Measurements from ENCODE around the gene WIPF1.

The WIPF1 gene

GRCh38 chr2:174602745-174603144 is 5.1 kb upstream of the WIPF1 start:
- Histone ChIP-seq H3K27me3 (replicated peaks in 2 of 5; ENCODE audit: control insufficient read depth in 4 of 5, insufficient read depth in 5 of 5, low read length in 4 of 5) (no peaks in the 10 kb centered on the region), H3K27ac (ENCODE audit: insufficient read depth in 1 of 2, low read depth in 1 of 2, low read length in 2 of 2, poor library complexity in 1 of 2, severe bottlenecking in 2 of 2) (no peak overlapping the region), H3K9me3 (ENCODE audit: control extremely low read depth in 1 of 5, control insufficient read depth in 4 of 5, insufficient read depth in 2 of 5, low read depth in 1 of 5, low read length in 4 of 5) (no peaks in the 10 kb centered on the region), H3K36me3 (ENCODE audit: control insufficient read depth in 4 of 4, insufficient read depth in 4 of 4, low read length in 3 of 4) (peaks cover 0 to 30% (median 1%) of the 10 kb centered on the region in 4 experiments), H3K4me3 (ENCODE audit: control insufficient read depth in 1 of 7, extremely low read depth in 1 of 7, insufficient read depth in 4 of 7, low read depth in 2 of 7, low read length in 6 of 7) (no peak overlapping the region), H3K4me1 (ENCODE audit: control extremely low read depth in 1 of 4, control insufficient read depth in 4 of 4, insufficient read depth in 4 of 4, low read length in 3 of 4) (peaks cover 12 to 42% (median 29%) of the 10 kb centered on the region in 4 experiments)
- ChIA-PET CTCF (interaction anchor here (0.7 to 32.4 kb wide), 8 partner anchors 12 to 90 kb away, joined by 3 to 569 read pairs (median 6); no protein-coding TSS in a partner anchor), POLR2A (interaction anchor here (0.6 to 1.4 kb wide), 3 partner anchors 8 to 24 kb away, joined by 3 to 5 read pairs (median 3); no protein-coding TSS in a partner anchor)
- no peak for DNase-seq
- WGBS (ENCODE audit: insufficient coverage), result 100% methylated on average over 1 of the region's 3 CpGs

GRCh38 chr2:174600349-174600748 is 2.7 kb upstream of the WIPF1 start:
- no peak overlapping the region for H3K4me3 ChIP-seq (ENCODE audit: control insufficient read depth in 1 of 7, extremely low read depth in 1 of 7, insufficient read depth in 4 of 7, low read depth in 2 of 7, low read length in 6 of 7)
- CTCF ChIA-PET, result interaction anchor here (0.8 to 32.4 kb wide), 5 partner anchors 9 to 405 kb away, joined by 4 to 569 read pairs (median 54); no protein-coding TSS in a partner anchor
- no peak overlapping the region for H3K27ac ChIP-seq (ENCODE audit: insufficient read depth in 1 of 2, low read depth in 1 of 2, low read length in 2 of 2, poor library complexity in 1 of 2, severe bottlenecking in 2 of 2)

GRCh38 chr2:174599310-174599921 is 1.8 kb upstream of the WIPF1 start:
- CTCF ChIA-PET, result interaction anchor here (0.6 to 32.4 kb wide), 7 partner anchors 10 to 406 kb away, joined by 3 to 569 read pairs (median 29); no protein-coding TSS in a partner anchor
- peaks cover 0 to 27% (median 1%) of the 10 kb centered on the region in 4 experiments for H3K36me3 ChIP-seq (ENCODE audit: control insufficient read depth in 4 of 4, insufficient read depth in 4 of 4, low read length in 3 of 4)
- POLR2A ChIA-PET, result no interaction called here
- H3K27ac ChIP-seq (ENCODE audit: insufficient read depth in 1 of 2, low read depth in 1 of 2, low read length in 2 of 2, poor library complexity in 1 of 2, severe bottlenecking in 2 of 2), result peak overlapping the region in 1 of 2 experiments; percentile 99
- no peak for DNase-seq
- H3K4me3 ChIP-seq (ENCODE audit: control insufficient read depth in 1 of 7, extremely low read depth in 1 of 7, insufficient read depth in 4 of 7, low read depth in 2 of 7, low read length in 6 of 7), result peak overlapping the region in 1 of 7 experiments; percentile 2
- peaks cover 30 to 69% (median 52%) of the 10 kb centered on the region in 4 experiments for H3K4me1 ChIP-seq (ENCODE audit: control extremely low read depth in 1 of 4, control insufficient read depth in 4 of 4, insufficient read depth in 4 of 4, low read length in 3 of 4)
- H3K27me3 ChIP-seq (replicated peaks in 2 of 5; ENCODE audit: control insufficient read depth in 4 of 5, insufficient read depth in 5 of 5, low read length in 4 of 5), result no peaks in the 10 kb centered on the region
- no peaks in the 10 kb centered on the region for H3K9me3 ChIP-seq (ENCODE audit: control extremely low read depth in 1 of 5, control insufficient read depth in 4 of 5, insufficient read depth in 2 of 5, low read depth in 1 of 5, low read length in 4 of 5)
- no CpG with 5 or more reads among the region's 6 CpGs for WGBS (ENCODE audit: insufficient coverage)

More at GRCh38 chr2:174600349-174600748, 2.7 kb upstream of the WIPF1 start:
- H3K27me3 ChIP-seq (replicated peaks in 2 of 5; ENCODE audit: control insufficient read depth in 4 of 5, insufficient read depth in 5 of 5, low read length in 4 of 5), result no peaks in the 10 kb centered on the region
- peak in 1 of 3 donors; percentile 37 for DNase-seq
- H3K9me3 ChIP-seq (ENCODE audit: control extremely low read depth in 1 of 5, control insufficient read depth in 4 of 5, insufficient read depth in 2 of 5, low read depth in 1 of 5, low read length in 4 of 5), result no peaks in the 10 kb centered on the region
- peaks cover 23 to 62% (median 44%) of the 10 kb centered on the region in 4 experiments for H3K4me1 ChIP-seq (ENCODE audit: control extremely low read depth in 1 of 4, control insufficient read depth in 4 of 4, insufficient read depth in 4 of 4, low read length in 3 of 4)
- WGBS (ENCODE audit: insufficient coverage), result 88% methylated on average over 4 of the region's 4 CpGs
- H3K36me3 ChIP-seq (ENCODE audit: control insufficient read depth in 4 of 4, insufficient read depth in 4 of 4, low read length in 3 of 4), result peaks cover 0 to 30% (median 1%) of the 10 kb centered on the region in 4 experiments
- POLR2A ChIA-PET, result interaction anchor here (1.3 kb wide), 1 partner anchor 21 kb away, joined by 3 read pairs; no protein-coding TSS in a partner anchor

GRCh38 chr2:174597009-174597344 is 627 bp downstream of the WIPF1 start:
- no peak for DNase-seq
- ChIA-PET CTCF (interaction anchor here (1.5 to 32.4 kb wide), 7 partner anchors 13 to 95 kb away, joined by 3 to 569 read pairs (median 13); no protein-coding TSS in a partner anchor), POLR2A (interaction anchor here (0.5 to 1.7 kb wide), 2 partner anchors 15 to 36 kb away, joined by 3 to 5 read pairs; no protein-coding TSS in a partner anchor)
- Histone ChIP-seq H3K4me3 (ENCODE audit: control insufficient read depth in 1 of 7, extremely low read depth in 1 of 7, insufficient read depth in 4 of 7, low read depth in 2 of 7, low read length in 6 of 7) (peak overlapping the region in 6 of 7 experiments; percentile 66 to 88 (median 82)), H3K9me3 (ENCODE audit: control extremely low read depth in 1 of 5, control insufficient read depth in 4 of 5, insufficient read depth in 2 of 5, low read depth in 1 of 5, low read length in 4 of 5) (no peaks in the 10 kb centered on the region), H3K27me3 (replicated peaks in 2 of 5; ENCODE audit: control insufficient read depth in 4 of 5, insufficient read depth in 5 of 5, low read length in 4 of 5) (no peaks in the 10 kb centered on the region), H3K27ac (ENCODE audit: insufficient read depth in 1 of 2, low read depth in 1 of 2, low read length in 2 of 2, poor library complexity in 1 of 2, severe bottlenecking in 2 of 2) (peak overlapping the region; percentile 97 to 99), H3K4me1 (ENCODE audit: control extremely low read depth in 1 of 4, control insufficient read depth in 4 of 4, insufficient read depth in 4 of 4, low read length in 3 of 4) (peaks cover 51 to 84% (median 70%) of the 10 kb centered on the region in 4 experiments), H3K36me3 (ENCODE audit: control insufficient read depth in 4 of 4, insufficient read depth in 4 of 4, low read length in 3 of 4) (peaks cover 0 to 21% (median 1%) of the 10 kb centered on the region in 4 experiments)
- WGBS (ENCODE audit: insufficient coverage), result 0% methylated on average over 1 of the region's 4 CpGs

- Histone ChIP-seq H3K27me3 (replicated peaks in 2 of 5; ENCODE audit: control insufficient read depth in 4 of 5, insufficient read depth in 5 of 5, low read length in 4 of 5) (no peaks in the 10 kb centered on the region), H3K9me3 (ENCODE audit: control extremely low read depth in 1 of 5, control insufficient read depth in 4 of 5, insufficient read depth in 2 of 5, low read depth in 1 of 5, low read length in 4 of 5) (no peaks in the 10 kb centered on the region), H3K4me1 (ENCODE audit: control extremely low read depth in 1 of 4, control insufficient read depth in 4 of 4, insufficient read depth in 4 of 4, low read length in 3 of 4) (peaks cover 60 to 89% (median 77%) of the 10 kb centered on the region in 4 experiments), H3K36me3 (ENCODE audit: control insufficient read depth in 4 of 4, insufficient read depth in 4 of 4, low read length in 3 of 4) (peaks cover 0 to 19% (median 0%) of the 10 kb centered on the region in 4 experiments), H3K27ac (ENCODE audit: insufficient read depth in 1 of 2, low read depth in 1 of 2, low read length in 2 of 2, poor library complexity in 1 of 2, severe bottlenecking in 2 of 2) (peak overlapping the region; percentile 97 to 99), H3K4me3 (ENCODE audit: control insufficient read depth in 1 of 7, extremely low read depth in 1 of 7, insufficient read depth in 4 of 7, low read depth in 2 of 7, low read length in 6 of 7) (peak overlapping the region in 6 of 7 experiments; percentile 66 to 88 (median 82))
- WGBS (ENCODE audit: insufficient coverage), result 100% methylated on average over 1 of the region's 2 CpGs
- CTCF ChIA-PET, result interaction anchor here (1.5 to 32.4 kb wide), 7 partner anchors 0 to 96 kb away, joined by 3 to 569 read pairs (median 29); partner anchors contain the start of gene WIPF1
- POLR2A ChIA-PET, result interaction anchor here (1.3 to 1.7 kb wide), 2 partner anchors 14 to 93 kb away, joined by 4 to 5 read pairs; no protein-coding TSS in a partner anchor
- no peak for DNase-seq
Measured at GRCh38 chr2:174595891-174596397, 1.7 kb downstream of the WIPF1 start.

GRCh38 chr2:174595116-174595809 is 2.3 kb downstream of the WIPF1 start:
- DNase-seq, result peak in 2 of 3 donors; percentile 52 to 60
- H3K27me3 ChIP-seq (replicated peaks in 2 of 5; ENCODE audit: control insufficient read depth in 4 of 5, insufficient read depth in 5 of 5, low read length in 4 of 5), result no peaks in the 10 kb centered on the region
- no CpG with 5 or more reads among the region's 3 CpGs for WGBS (ENCODE audit: insufficient coverage)
- peak overlapping the region in 6 of 7 experiments; percentile 66 to 88 (median 82) for H3K4me3 ChIP-seq (ENCODE audit: control insufficient read depth in 1 of 7, extremely low read depth in 1 of 7, insufficient read depth in 4 of 7, low read depth in 2 of 7, low read length in 6 of 7)
- H3K27ac ChIP-seq (ENCODE audit: insufficient read depth in 1 of 2, low read depth in 1 of 2, low read length in 2 of 2, poor library complexity in 1 of 2, severe bottlenecking in 2 of 2), result peak overlapping the region; percentile 97 to 99
- ChIA-PET POLR2A (interaction anchor here (0.7 to 1.3 kb wide), 2 partner anchors 50 to 93 kb away, joined by 4 read pairs; no protein-coding TSS in a partner anchor), CTCF (interaction anchor here (1.5 to 32.4 kb wide), 7 partner anchors 1 to 97 kb away, joined by 3 to 569 read pairs (median 7); partner anchors contain the start of gene WIPF1)
- peaks cover 60 to 95% (median 80%) of the 10 kb centered on the region in 4 experiments for H3K4me1 ChIP-seq (ENCODE audit: control extremely low read depth in 1 of 4, control insufficient read depth in 4 of 4, insufficient read depth in 4 of 4, low read length in 3 of 4)
- peaks cover 0 to 20% (median 0%) of the 10 kb centered on the region in 4 experiments for H3K36me3 ChIP-seq (ENCODE audit: control insufficient read depth in 4 of 4, insufficient read depth in 4 of 4, low read length in 3 of 4)
- H3K9me3 ChIP-seq (ENCODE audit: control extremely low read depth in 1 of 5, control insufficient read depth in 4 of 5, insufficient read depth in 2 of 5, low read depth in 1 of 5, low read length in 4 of 5), result no peaks in the 10 kb centered on the region
